Aorta (tissue), 5 donors: ENCODE results near the gene DPM1. TPM values are rescaled to one million over a fixed set of nuclear protein-coding genes. Genes with fewer than 3 reads are reported as not detected.

Source experiments
- ATAC-seq: fragments of 200-7000 bp; cut with Tn5 transposase; one replicate; pipeline ENCODE4 v1.9.1; 2022; ENCODE audit warnings: moderate library complexity; ENCODE audit not compliant: low FRiP score
- DNase-seq, 2 donors: peaks; one replicate each; pipeline ENCODE4 v3.0.0-alpha.2; 2020
- H3K27ac ChIP-seq, 2 donors: one replicate each; pipeline ENCODE4 v1.5.1; 2013; ENCODE audit warnings: low read length in 2 of 2, mild to moderate bottlenecking in 2 of 2, moderate library complexity in 2 of 2, control low read depth in 1 of 2, inconsistent platforms in 1 of 2, low read depth in 1 of 2
- H3K27me3 ChIP-seq, 2 donors: one replicate each; pipeline ENCODE4 v1.6.1; 2013; ENCODE audit warnings: control low read depth in 1 of 2, low read length in 1 of 2, mild to moderate bottlenecking in 1 of 2, moderate library complexity in 1 of 2; ENCODE audit not compliant: insufficient read depth in 2 of 2, control insufficient read depth in 1 of 2
- H3K36me3 ChIP-seq, 2 donors: one replicate each; pipeline ENCODE4 v1.6.1; 2013; ENCODE audit warnings: control low read depth in 1 of 2, low read length in 1 of 2, mild to moderate bottlenecking in 1 of 2; ENCODE audit not compliant: insufficient read depth in 2 of 2, control insufficient read depth in 1 of 2
- H3K4me1 ChIP-seq, 2 donors: one replicate each; pipeline ENCODE4 v1.6.1; 2013; ENCODE audit warnings: low read length in 2 of 2, control low read depth in 1 of 2, mild to moderate bottlenecking in 1 of 2, moderate library complexity in 1 of 2; ENCODE audit not compliant: insufficient read depth in 2 of 2, control insufficient read depth in 1 of 2
- H3K4me3 ChIP-seq, 2 donors: one replicate each; pipeline ENCODE4 v1.5.1; 2013; ENCODE audit warnings: low read length in 2 of 2, control low read depth in 1 of 2, mild to moderate bottlenecking in 1 of 2
- H3K9me3 ChIP-seq: one replicate; pipeline ENCODE4 v1.6.1; 2013; ENCODE audit warnings: mild to moderate bottlenecking, low read length; ENCODE audit not compliant: control insufficient read depth
- whole genome bisulfite sequencing, 2 donors: extraction: QIAGEN DNeasy Blood & Tissue Kit; methylation state at CpG; one replicate each; pipeline ENCODE4 v1.1.7; 2013; 5-methylcytosine and 5-hydroxymethylcytosine counted together
- intact Hi-C, 2 donors: fragments of 100-400 bp; cut with DNase I; formaldehyde crosslinking; loops; one replicate each; pipeline versions ENCODE4 v1.14.2 to v1.15.0; 2022
- long read RNA-seq, 2 donors: library from polyadenylated mRNA; unstranded; transcript quantifications; one replicate each; pipeline ENCODE4 v2.0.0, GENCODE V29; 2020 to 2021
- polyA plus RNA-seq, 2 donors: library from polyadenylated mRNA; stranded (reverse); fragments of 200-250 nt; gene quantifications; one replicate each; pipeline ENCODE4 v1.2.3, GENCODE V29; 2013
- total RNA-seq, 2 donors: library from RNA; stranded (reverse); fragmentation: NEBNext Ultra II Directional; extraction: Animal tissue kit (Norgen Biotek cat#: 25700); gene quantifications; one replicate each; pipeline ENCODE4 v1.2.1, GENCODE V29; 2021
- donor health status: healthy with polysubstance abuse.
- donor health status: Bipolar disorder and iron deficiency.
- donor health status: DM: no; HTN: no; CAD: no.
- donor health status: DM: no; HTN: no; CAD: no.
- donor health status: DM: yes; HTN: yes; CAD: no.

DPM1 gene
- 10 to 100 TPM; 29.6 to 35.8 TPM for total RNA-seq
- 10 to 100 TPM; 54.5 to 59.0 TPM for polyA plus RNA-seq
- long read RNA-seq, donor 1, transcript DPM1-203 (9 exons, 1,075 nt), result major isoform, 12 of 19 reads
- long read RNA-seq, donor 1, partial matches to known transcripts, result 1 of 19 reads
- long read RNA-seq, donor 1, other reads (novel, unspliced or antisense), result 3 of 19 reads
- long read RNA-seq, donor 2, partial matches to known transcripts, result 1 of 7 reads
- long read RNA-seq, donor 2, other reads (novel, unspliced or antisense), result 2 of 7 reads

DNA sequence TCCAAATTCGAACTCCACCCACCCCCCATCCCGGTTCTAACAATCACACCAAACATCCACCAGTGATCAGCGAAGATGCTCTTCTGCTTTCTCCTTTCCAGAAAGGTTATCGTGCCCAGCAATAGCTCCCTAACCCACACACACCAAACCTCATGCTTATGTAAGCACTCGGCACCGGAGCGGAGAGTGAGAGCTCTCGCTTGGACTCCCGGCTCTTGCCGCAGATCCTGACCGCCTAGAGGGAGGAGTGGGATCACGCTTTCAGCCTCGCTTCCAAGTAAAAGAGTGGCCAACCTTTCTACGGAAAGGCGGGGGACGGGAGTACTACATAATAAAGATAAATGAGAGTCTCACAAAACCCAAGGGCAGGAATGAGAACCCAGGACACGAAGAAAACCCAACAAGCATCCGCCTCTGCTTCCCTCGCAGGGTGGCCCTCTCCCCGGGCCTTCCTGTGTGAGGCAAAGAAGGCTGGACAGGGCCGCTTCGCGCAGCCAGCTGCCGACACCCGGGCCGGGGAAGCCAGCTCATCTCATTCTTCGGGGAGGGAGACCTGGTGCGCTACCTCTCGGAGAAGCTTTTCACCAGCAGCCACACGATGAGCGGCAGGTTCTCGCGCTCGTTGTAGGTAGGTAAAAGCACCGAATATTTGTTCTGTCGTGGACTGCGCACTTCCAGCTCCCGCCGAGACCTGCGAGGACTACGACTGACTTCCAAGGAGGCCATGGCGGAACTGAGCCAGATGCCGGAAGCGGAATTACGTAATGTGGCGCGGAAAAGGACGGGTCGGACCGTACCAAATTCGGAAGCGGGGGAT, at the start of gene DPM1:
Gene DPM1, minus strand, starts transcription at position 735 of the 817 bp plus-strand sequence. Its CDS starts 9 bp downstream, at position 726.
- Histone ChIP-seq H3K4me3 (peak within 1 kb of the TSS; percentile 86 to 88), H3K27ac (peak within 1 kb of the TSS; percentile 43 to 87), H3K27me3 (no peaks in the 10 kb centered on the region), H3K36me3 (no peaks in the 10 kb centered on the region), H3K9me3 (no peaks in the 10 kb centered on the region), H3K4me1 (no peaks in the 10 kb centered on the region)
- WGBS, 2 donors, result 0% methylated on average over 52 of the region's 52 CpGs
- intact Hi-C loops, result loop anchor here in 1 of 2 donors (1.0 kb wide), 1 partner anchor 27 kb away; the partner anchor contains the start of gene ADNP
- DNase-seq, result peak; percentile 93 to 94
- ATAC-seq, result peak; percentile 95

DNA sequence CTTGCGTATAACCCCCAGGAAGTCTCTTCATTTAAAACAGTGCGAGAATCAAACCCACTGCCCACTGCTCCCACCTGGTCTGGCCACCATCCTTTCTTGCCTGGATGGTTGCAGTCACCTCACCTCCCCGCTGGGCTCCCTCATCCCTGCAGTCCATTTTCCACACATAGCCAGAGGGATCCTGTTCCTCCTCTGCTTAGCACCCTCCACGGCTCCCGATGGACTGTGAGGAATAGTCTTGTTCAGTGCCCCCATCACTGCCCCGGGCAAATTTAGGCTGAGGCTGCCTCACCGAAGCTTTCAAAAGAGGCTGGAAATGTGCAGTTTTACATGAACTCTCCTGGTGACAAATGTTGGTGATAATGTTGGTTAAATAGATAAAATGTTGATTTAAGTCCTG, 46.9 kb upstream of the DPM1 start:
- ATAC-seq (no peak), DNase-seq (no peak)
- WGBS, 2 donors, result 83 to 86% methylated on average over 7 of the region's 7 CpGs
- intact Hi-C loops, result no loop called here
- Histone ChIP-seq H3K27me3 (no peaks in the 10 kb centered on the region), H3K4me3 (no peak overlapping the region), H3K36me3 (no peaks in the 10 kb centered on the region), H3K4me1 (no peaks in the 10 kb centered on the region), H3K9me3 (no peaks in the 10 kb centered on the region), H3K27ac (no peak overlapping the region)

DNA sequence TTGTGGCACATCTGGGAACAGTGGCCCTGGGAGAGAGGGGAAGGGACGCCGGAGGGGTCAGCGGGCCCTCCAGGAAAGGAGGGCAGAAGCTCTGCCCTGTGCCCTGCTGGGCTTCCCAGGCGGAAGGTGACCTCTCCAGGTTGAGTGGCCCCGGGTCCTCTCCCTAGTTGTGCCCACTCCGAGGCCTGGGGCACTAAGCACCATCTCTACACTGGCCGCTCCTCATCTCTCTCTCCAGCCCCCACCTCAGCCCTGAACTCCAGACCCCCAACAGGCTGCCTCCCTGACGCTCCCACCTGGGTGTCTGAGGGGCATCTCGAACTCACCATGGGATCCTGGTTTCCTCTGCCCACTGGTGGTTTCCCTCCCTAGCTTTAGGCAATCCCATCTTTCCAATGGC, 46.4 kb upstream of the DPM1 start:
- intact Hi-C loops, result no loop called here
- ATAC-seq (no peak), DNase-seq (no peak)
- no peaks in the 10 kb centered on the region for H3K36me3 ChIP-seq
- H3K4me3 ChIP-seq, result no peak overlapping the region
- H3K9me3 ChIP-seq, result no peaks in the 10 kb centered on the region
- 91 to 95% methylated on average over 6 to 9 of the region's 9 CpGs for WGBS, 2 donors
- no peaks in the 10 kb centered on the region for H3K4me1 ChIP-seq
- no peak overlapping the region for H3K27ac ChIP-seq
- no peaks in the 10 kb centered on the region for H3K27me3 ChIP-seq

DNA sequence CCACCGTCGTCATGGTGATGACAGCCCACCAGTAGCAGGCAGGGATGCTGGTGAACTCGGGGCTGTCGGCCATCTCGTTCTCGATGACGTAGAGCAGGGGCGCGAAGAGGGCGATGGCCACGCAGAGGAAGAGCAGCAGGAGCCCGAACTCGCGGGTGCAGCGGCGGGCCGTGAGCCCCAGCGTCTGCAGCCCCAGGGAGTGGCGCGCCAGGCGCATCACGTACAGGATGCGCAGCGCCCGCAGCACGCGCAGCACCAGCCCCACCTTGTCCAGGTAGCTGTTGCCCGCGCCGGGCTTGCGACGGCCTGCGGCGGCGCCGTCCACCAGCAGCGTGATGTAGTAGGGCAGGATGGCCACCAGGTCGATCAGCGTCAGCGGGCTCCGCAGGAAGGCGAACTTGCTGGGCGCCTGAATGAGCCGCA, 46.0 kb upstream of the DPM1 start:
- H3K36me3 ChIP-seq, result no peaks in the 10 kb centered on the region
- no peak overlapping the region for H3K27ac ChIP-seq
- ATAC-seq (no peak), DNase-seq (no peak)
- H3K4me1 ChIP-seq, result no peaks in the 10 kb centered on the region
- H3K4me3 ChIP-seq, result no peak overlapping the region
- no peaks in the 10 kb centered on the region for H3K9me3 ChIP-seq
- H3K27me3 ChIP-seq, result no peaks in the 10 kb centered on the region
- 90 to 91% methylated on average over 44 of the region's 44 CpGs for WGBS, 2 donors
- intact Hi-C loops, result no loop called here

DNA sequence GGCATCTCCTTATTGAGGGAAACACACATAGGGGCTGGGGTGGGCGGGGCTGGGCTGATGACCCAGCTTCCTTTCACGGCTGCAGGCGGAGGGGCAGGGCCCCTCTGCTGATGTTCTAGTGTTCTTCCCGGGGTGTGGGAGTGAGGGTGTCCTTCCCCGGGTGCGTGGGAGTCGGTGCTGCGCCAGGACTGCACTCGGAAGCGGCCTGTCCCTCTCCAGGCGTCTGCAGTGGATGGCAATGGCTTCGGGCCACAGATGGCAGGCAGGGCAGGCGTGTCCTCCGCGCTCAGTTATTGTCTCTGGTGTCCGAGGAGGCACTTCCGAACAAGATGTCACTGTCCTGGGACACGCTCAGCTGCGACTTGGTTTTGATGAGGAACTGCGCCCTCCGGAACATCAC, 45.4 kb upstream of the DPM1 start:
- Histone ChIP-seq H3K27me3 (no peaks in the 10 kb centered on the region), H3K4me1 (no peaks in the 10 kb centered on the region), H3K27ac (no peak overlapping the region), H3K4me3 (no peak overlapping the region), H3K9me3 (no peaks in the 10 kb centered on the region), H3K36me3 (no peaks in the 10 kb centered on the region)
- WGBS, 2 donors, result 79 to 80% methylated on average over 21 of the region's 21 CpGs
- DNase-seq (no peak), ATAC-seq (no peak)
- intact Hi-C loops, result no loop called here

DNA sequence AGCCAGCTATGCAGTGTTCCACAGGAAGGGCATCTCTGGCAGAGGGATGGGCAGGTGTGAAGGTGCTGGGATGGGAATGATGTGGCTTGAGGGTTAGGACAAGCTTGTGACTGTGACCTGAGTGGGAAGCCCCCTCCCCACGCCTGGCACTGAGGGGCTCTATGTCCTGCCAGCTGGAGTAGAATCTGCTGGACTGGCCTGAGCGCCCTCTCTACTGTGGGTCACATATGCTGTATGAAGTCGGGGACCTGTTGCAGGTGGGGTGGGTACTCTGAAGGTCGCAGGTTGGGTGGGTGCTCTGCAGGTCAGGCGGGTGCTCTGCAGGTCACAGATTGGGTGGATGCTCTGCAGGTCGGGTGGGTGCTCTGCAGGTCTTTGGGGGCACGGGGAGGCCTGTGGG, 44.3 kb upstream of the DPM1 start:
- no peaks in the 10 kb centered on the region for H3K4me1 ChIP-seq
- DNase-seq (no peak), ATAC-seq (no peak)
- no peaks in the 10 kb centered on the region for H3K36me3 ChIP-seq
- WGBS, 2 donors, result 71 to 80% methylated on average over 7 of the region's 7 CpGs
- intact Hi-C loops, result no loop called here
- no peak overlapping the region for H3K4me3 ChIP-seq
- H3K27me3 ChIP-seq, result no peaks in the 10 kb centered on the region
- H3K27ac ChIP-seq, result no peak overlapping the region
- H3K9me3 ChIP-seq, result no peaks in the 10 kb centered on the region

DNA sequence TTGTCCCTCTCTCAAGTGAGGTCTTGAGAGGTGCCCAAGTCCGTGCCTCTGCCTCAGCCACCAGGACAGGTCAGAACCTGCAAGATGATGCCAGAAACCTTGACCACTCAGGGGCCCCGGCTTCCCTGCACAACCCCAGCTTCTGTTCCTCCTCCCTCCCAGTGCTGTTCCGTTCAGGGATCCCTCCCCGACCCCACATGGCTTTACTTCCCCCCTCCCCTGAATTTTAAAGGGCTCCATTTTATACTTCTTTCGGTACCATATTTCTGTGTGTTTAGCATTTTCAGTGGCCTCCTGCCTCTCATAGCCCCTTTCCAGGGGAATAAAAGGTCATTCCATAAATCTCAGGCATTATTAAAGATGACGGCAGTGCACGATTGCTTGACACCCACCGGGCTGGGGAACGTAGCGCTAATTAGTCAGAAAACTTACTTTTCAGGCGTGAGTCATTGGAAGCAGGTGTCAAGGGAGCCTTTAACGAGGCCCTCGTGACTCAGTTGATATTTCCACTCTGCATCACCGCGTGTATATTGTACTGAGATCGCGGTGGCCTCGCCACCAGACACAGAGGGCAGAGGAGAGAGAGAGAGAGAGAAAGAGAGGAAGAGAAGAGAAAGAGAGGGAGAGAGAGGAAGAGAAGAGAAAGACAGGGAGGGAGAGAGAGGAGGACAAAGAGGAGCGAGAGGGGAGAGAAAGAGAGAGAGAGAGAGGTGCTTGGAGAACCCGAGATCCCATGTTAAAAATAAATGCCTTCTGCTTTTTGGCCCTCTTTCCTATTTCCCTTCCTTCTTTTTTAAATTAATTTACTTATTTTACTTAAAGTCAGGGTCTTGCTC, 43.3 kb upstream of the DPM1 start:
- DNase-seq, result no peak
- intact Hi-C loops, result no loop called here
- Histone ChIP-seq H3K4me1 (no peaks in the 10 kb centered on the region), H3K36me3 (no peaks in the 10 kb centered on the region), H3K27me3 (no peaks in the 10 kb centered on the region), H3K9me3 (no peaks in the 10 kb centered on the region), H3K4me3 (no peak overlapping the region), H3K27ac (no peak overlapping the region)
- ATAC-seq, result no peak
- WGBS, 2 donors, result 70% methylated on average over 20 of the region's 20 CpGs

DNA sequence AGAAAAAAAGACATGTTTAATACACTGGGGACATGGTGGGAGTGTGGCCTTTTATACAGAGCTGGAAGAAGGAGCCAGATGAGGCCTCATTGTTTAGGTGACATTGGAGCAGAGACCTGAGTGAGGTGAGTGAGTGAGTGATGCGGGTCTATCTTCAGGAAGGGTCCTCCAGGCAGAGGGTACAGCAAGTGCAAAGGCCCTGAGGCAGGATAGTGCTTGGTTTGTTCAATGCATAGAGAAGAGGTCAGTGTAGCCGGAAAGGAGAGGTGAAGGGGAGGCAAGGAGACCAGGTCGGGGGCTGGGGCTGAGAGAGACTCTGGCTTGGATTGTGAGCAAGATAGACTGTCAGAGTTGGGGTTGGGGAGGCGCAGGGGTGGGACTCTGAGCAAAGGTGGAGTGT, 41.0 kb upstream of the DPM1 start:
- Histone ChIP-seq H3K4me3 (no peak overlapping the region), H3K27me3 (no peaks in the 10 kb centered on the region), H3K4me1 (no peaks in the 10 kb centered on the region), H3K9me3 (no peaks in the 10 kb centered on the region), H3K27ac (no peak overlapping the region), H3K36me3 (no peaks in the 10 kb centered on the region)
- ATAC-seq (no peak), DNase-seq (no peak)
- 88% methylated on average over 4 of the region's 4 CpGs for WGBS, 2 donors
- intact Hi-C loops, result loop anchor here in 1 of 2 donors (10.0 kb wide), 1 partner anchor 595 kb away; no protein-coding TSS in a partner anchor
